ENCODE results near the gene SP140L.

SP140L gene

DNA sequence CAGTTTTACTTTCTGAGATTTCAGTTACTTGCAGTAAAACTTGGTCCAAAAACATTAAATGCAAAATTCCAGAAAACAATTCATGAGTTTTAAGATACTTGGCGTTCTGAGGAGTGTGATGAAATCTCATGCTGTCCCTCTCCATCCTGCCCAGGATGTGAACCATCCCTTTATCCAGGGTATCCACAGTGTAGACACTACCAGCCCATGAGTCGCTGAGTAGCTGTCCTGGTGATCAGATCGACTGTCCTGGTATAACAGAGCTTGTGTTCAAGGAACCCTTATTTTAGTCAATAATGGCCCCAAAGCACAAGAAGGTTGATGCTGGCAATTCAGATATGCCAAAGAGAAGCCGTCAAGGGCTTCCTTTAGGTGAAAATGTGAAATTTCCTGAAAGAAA lies 92.2 kb downstream of the SP140L start:
- no peak for DNase-seq
- Histone ChIP-seq H3K36me3 (no peaks in the 10 kb centered on the region), H3K4me3 (no peak overlapping the region), H3K27me3 (no peaks in the 10 kb centered on the region), H3K27ac (no peak overlapping the region), H3K9me3 (no peaks in the 10 kb centered on the region), H3K4me1 (peaks cover 0 to 83% (median 19%) of the 10 kb centered on the region in 4 donors)
- TF ChIP-seq, protein P1, sequence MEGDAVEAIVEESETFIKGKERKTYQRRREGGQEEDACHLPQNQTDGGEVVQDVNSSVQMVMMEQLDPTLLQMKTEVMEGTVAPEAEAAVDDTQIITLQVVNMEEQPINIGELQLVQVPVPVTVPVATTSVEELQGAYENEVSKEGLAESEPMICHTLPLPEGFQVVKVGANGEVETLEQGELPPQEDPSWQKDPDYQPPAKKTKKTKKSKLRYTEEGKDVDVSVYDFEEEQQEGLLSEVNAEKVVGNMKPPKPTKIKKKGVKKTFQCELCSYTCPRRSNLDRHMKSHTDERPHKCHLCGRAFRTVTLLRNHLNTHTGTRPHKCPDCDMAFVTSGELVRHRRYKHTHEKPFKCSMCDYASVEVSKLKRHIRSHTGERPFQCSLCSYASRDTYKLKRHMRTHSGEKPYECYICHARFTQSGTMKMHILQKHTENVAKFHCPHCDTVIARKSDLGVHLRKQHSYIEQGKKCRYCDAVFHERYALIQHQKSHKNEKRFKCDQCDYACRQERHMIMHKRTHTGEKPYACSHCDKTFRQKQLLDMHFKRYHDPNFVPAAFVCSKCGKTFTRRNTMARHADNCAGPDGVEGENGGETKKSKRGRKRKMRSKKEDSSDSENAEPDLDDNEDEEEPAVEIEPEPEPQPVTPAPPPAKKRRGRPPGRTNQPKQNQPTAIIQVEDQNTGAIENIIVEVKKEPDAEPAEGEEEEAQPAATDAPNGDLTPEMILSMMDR (IDR thresholded peaks at IDR 0.05): no peak
- intact Hi-C loops (cut with DNase I; ENCODE audit: low total_unique reads): no loop called here

DNA sequence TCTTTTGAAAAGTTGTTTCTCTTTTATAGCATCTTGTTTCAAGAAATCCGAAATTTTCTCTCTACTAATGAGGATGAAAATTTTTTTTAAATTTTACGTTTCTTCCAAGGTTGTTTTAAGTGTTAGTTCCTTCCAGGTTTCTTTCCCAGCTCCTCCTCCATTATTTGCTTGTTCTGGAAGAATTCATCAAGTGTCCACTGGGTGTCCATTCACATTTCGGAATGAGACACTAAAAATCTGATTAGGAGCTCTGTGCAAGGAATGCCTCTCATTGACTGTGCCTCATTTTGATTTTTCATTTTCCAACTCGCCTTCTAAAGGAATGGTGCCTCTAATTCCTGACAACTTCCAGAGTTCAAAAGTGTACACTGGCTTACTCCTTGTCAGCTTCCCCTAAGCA lies 95.2 kb downstream of the SP140L start:
- TF ChIP-seq, protein P1 (IDR thresholded peaks at IDR 0.05): no peak
- Histone ChIP-seq H3K9me3 (no peaks in the 10 kb centered on the region), H3K4me3 (no peak overlapping the region), H3K4me1 (peaks cover 0 to 87% (median 15%) of the 10 kb centered on the region in 4 donors), H3K27ac (no peak overlapping the region), H3K27me3 (no peaks in the 10 kb centered on the region), H3K36me3 (peaks cover 0 to 1% (median 0%) of the 10 kb centered on the region in 3 donors)
- intact Hi-C loops (cut with DNase I; ENCODE audit: low total_unique reads): no loop called here
- DNase-seq: no peak

DNA sequence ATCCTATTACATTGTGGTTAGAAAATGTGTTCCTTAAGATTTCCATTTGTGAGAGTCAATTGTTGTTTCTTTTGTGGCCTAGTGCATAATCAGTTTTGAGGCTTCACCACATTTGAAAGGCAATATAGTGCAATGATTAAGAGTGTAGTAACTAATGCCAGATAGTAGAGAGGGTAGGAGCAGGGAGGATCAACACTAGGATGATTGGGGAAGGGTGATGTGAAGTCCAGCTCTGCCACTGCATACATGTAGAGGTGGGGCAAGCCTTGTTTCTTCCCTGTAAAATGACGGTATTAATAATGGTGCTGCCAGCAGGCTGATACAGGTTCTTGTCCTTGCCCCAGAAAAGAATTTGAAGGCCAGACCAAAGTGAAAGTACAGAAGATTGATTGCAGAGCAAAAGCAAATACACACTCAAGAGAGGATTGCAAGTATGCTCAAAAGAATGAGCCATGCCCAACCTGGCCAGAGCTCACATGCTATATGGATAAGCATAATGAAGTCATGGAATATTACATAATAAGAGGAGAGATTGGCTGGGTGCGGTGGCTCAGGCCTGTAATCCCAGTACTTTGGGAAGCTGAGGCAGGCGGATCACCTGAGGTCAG lies 97.0 kb downstream of the SP140L start:
- Histone ChIP-seq H3K4me1 (peaks cover 0 to 70% (median 9%) of the 10 kb centered on the region in 4 donors), H3K27me3 (no peaks in the 10 kb centered on the region), H3K4me3 (no peak overlapping the region), H3K27ac (no peak overlapping the region), H3K36me3 (peaks cover 12 to 17% (median 14%) of the 10 kb centered on the region in 3 donors), H3K9me3 (peaks cover 0 to 4% (median under 1%) of the 10 kb centered on the region in 3 donors)
- no peak for DNase-seq
- intact Hi-C loops (cut with DNase I; ENCODE audit: low total_unique reads): no loop called here
- TF ChIP-seq, protein P1 (IDR thresholded peaks at IDR 0.05): no peak

DNA sequence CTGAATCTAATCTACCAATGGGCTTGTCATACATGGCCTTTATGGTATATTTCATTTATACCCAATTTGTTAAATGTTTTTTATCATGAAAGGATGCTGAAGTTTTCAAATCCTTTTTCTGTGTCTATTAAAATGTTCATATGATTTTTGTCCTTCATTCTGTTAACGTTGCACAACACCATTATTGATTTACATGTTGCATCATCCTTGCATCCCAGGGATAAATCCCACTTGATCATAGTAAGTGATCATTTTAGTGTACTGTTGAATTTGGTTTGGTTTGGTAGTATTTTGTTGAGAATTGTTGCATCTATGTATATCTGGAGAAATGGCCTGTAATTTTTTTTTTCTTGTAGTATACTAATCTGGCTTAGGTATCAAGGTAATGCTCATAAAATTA lies 98.4 kb downstream of the SP140L start:
- Histone ChIP-seq H3K27ac (no peak overlapping the region), H3K4me1 (peaks cover 0 to 58% (median 9%) of the 10 kb centered on the region in 4 donors), H3K4me3 (no peak overlapping the region), H3K36me3 (peaks cover 18 to 24% (median 24%) of the 10 kb centered on the region in 3 donors), H3K9me3 (peaks cover 0 to 8% (median 6%) of the 10 kb centered on the region in 3 donors), H3K27me3 (no peaks in the 10 kb centered on the region)
- TF ChIP-seq, protein P1 (IDR thresholded peaks at IDR 0.05): no peak
- intact Hi-C loops (cut with DNase I; ENCODE audit: low total_unique reads): no loop called here
- no peak for DNase-seq

DNA sequence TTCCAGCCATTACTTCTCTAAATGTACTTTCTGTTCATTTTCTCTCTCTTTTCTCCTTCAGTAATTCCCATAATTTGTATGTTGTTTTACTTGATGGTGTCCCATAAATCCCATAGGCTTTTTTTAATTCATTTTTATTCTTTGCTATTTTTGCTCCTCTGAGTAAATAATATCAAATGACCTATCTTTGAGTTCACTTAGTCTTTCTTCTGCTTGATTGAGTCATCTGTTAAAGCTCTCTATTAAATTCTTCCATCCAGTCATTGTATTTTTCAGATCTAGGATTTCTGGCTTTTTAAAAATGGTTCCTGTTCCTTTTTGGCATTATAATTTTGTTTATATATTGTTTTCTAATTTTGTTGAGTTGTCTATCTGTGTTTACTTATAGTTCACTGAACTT lies 102.5 kb downstream of the SP140L start:
- no peak for DNase-seq
- TF ChIP-seq, protein P1 (IDR thresholded peaks at IDR 0.05): no peak
- H3K4me1 ChIP-seq: peaks cover 0 to 31% (median 5%) of the 10 kb centered on the region in 4 donors
- no peak overlapping the region for H3K27ac ChIP-seq
- intact Hi-C loops (cut with DNase I; ENCODE audit: low total_unique reads): no loop called here
- no peak overlapping the region for H3K4me3 ChIP-seq
- H3K36me3 ChIP-seq: peaks cover 18 to 27% (median 24%) of the 10 kb centered on the region in 3 donors
- H3K9me3 ChIP-seq: peaks cover 0 to 12% (median 6%) of the 10 kb centered on the region in 3 donors
- H3K27me3 ChIP-seq: no peaks in the 10 kb centered on the region

Measured in tibial artery (tissue), 4 donors.